SK-N-SH treated with all-trans-retinoic acid at 6 μM for 48 hours (cell line): ENCODE measurements around the gene REPIN1.
A peak's percentile ranks its signal among the peaks of the same experiment; 100 is the strongest.

Source experiments
- ATAC-seq: fragments of 200-7000 bp; cut with Tn5 transposase; 3 replicates; pipeline ENCODE4 v1.9.1; 2020; ENCODE audit warnings: mild to moderate bottlenecking, moderate library complexity
- CREB5 ChIP-seq: fragments of 250-450 bp; sonication (Bioruptor Pico); IDR thresholded peaks from 2 replicates; pipeline ENCODE4 v1.5.1; 2020; ENCODE audit warnings: low read depth, mild to moderate bottlenecking, moderate library complexity
- CSDC2 ChIP-seq: fragments of 250-450 bp; sonication (Bioruptor Pico); IDR thresholded peaks from 2 replicates; pipeline ENCODE4 v1.5.0; 2020; ENCODE audit warnings: mild to moderate bottlenecking, moderate library complexity
- GLIS3 ChIP-seq: fragments of 250-450 bp; sonication (Bioruptor Pico); IDR thresholded peaks from 2 replicates; pipeline ENCODE4 v1.5.0; 2020; ENCODE audit warnings: mild to moderate bottlenecking, moderate library complexity
- ISL1 ChIP-seq: fragments of 250-450 bp; sonication (Bioruptor Pico); IDR thresholded peaks from 2 replicates; pipeline ENCODE4 v2.1.2; 2022; ENCODE audit warnings: mild to moderate bottlenecking, moderate library complexity
- OSR1 ChIP-seq: fragments of 250-450 bp; sonication (Bioruptor Pico); IDR thresholded peaks from 2 replicates; pipeline ENCODE4 v1.8.0; 2022; ENCODE audit warnings: moderate library complexity, mild to moderate bottlenecking, inconsistent platforms
- PATZ1 ChIP-seq: fragments of 250-450 bp; sonication (Bioruptor Pico); IDR thresholded peaks from 2 replicates; pipeline ENCODE4 v1.8.0; 2020; ENCODE audit warnings: mild to moderate bottlenecking, moderate library complexity, borderline replicate concordance
- RARB ChIP-seq: fragments of 250-450 bp; sonication (Bioruptor Pico); IDR thresholded peaks from 2 replicates; pipeline ENCODE4 v1.8.0; 2021; ENCODE audit warnings: mild to moderate bottlenecking, moderate library complexity
- TSHZ2 ChIP-seq: fragments of 250-450 bp; sonication (Bioruptor Pico); IDR thresholded peaks from 2 replicates; pipeline ENCODE4 v1.5.0; 2020; ENCODE audit warnings: mild to moderate bottlenecking, moderate library complexity
- ZFP3 ChIP-seq: fragments of 250-450 bp; sonication (Bioruptor Pico); IDR thresholded peaks from 2 replicates; pipeline ENCODE4 v1.5.0; 2020; ENCODE audit warnings: mild to moderate bottlenecking, moderate library complexity
- ZFP30 ChIP-seq: fragments of 450-650 bp; formaldehyde crosslinking; IDR thresholded peaks from 2 replicates; pipeline ENCODE4 v1.5.0; 2022; ENCODE audit warnings: mild to moderate bottlenecking, moderate library complexity
- ZNF565 ChIP-seq: fragments of 450-650 bp; formaldehyde crosslinking; conservative IDR thresholded peaks from 2 replicates; pipeline ENCODE4 v1.5.0; 2020; ENCODE audit warnings: low read depth, mild to moderate bottlenecking, moderate library complexity
- ZNF70 ChIP-seq: fragments of 450-650 bp; formaldehyde crosslinking; IDR thresholded peaks from 2 replicates; pipeline ENCODE4 v1.5.0; 2020; ENCODE audit warnings: mild to moderate bottlenecking, moderate library complexity
- ZNF8 ChIP-seq: fragments of 450-650 bp; formaldehyde crosslinking; IDR thresholded peaks from 2 replicates; pipeline ENCODE4 v1.5.0; 2020; ENCODE audit warnings: mild to moderate bottlenecking, moderate library complexity
- TF ChIP-seq, protein P1 (sequence below): fragments of 250-450 bp; sonication (Bioruptor Pico); IDR thresholded peaks from 2 replicates; pipeline ENCODE4 v1.8.0; 2021; ENCODE audit warnings: low read depth, mild to moderate bottlenecking, moderate library complexity, borderline replicate concordance

REPIN1 gene

GRCh38 chr7:150322833-150323681 lies 45.6 kb upstream of the REPIN1 start, which contains the start of the genes ACTR3C and LRRC61:
ACTR3C (minus strand) TSS chr7:150323545; CDS start chr7:150295296, 28,249 bp downstream.
LRRC61 (plus strand) TSS chr7:150323355; CDS start chr7:150336862, 13,507 bp downstream.
- TF ChIP-seq OSR1 (CRISPR knock-in tag) (no peak), TSHZ2 (CRISPR knock-in tag) (0 out of 2 replicates have a peak, but pooled peaks have one; percentile 34), ZNF565 (CRISPR knock-in tag) (no peak), ISL1 (CRISPR knock-in tag) (peak; percentile 16; the same call in 1 of the 2 replicates), ZNF70 (CRISPR knock-in tag) (0 out of 2 replicates have a peak, but pooled peaks have one; percentile 5)
- TF ChIP-seq, protein P1, sequence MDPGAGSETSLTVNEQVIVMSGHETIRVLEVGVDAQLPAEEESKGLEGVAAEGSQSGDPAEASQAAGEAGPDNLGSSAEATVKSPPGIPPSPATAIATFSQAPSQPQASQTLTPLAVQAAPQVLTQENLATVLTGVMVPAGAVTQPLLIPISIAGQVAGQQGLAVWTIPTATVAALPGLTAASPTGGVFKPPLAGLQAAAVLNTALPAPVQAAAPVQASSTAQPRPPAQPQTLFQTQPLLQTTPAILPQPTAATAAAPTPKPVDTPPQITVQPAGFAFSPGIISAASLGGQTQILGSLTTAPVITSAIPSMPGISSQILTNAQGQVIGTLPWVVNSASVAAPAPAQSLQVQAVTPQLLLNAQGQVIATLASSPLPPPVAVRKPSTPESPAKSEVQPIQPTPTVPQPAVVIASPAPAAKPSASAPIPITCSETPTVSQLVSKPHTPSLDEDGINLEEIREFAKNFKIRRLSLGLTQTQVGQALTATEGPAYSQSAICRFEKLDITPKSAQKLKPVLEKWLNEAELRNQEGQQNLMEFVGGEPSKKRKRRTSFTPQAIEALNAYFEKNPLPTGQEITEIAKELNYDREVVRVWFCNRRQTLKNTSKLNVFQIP (CRISPR knock-in tag): no peak
- ATAC-seq: peak; percentile 68

GRCh38 chr7:150323682-150324372 lies 44.8 kb upstream of the REPIN1 start:
- TF ChIP-seq OSR1 (CRISPR knock-in tag) (no peak), CSDC2 (no peak), PATZ1 (CRISPR knock-in tag) (no peak), RARB (no peak), CREB5 (no peak), GLIS3 (CRISPR knock-in tag) (no peak)
- ATAC-seq: peak; percentile 67

DNA sequence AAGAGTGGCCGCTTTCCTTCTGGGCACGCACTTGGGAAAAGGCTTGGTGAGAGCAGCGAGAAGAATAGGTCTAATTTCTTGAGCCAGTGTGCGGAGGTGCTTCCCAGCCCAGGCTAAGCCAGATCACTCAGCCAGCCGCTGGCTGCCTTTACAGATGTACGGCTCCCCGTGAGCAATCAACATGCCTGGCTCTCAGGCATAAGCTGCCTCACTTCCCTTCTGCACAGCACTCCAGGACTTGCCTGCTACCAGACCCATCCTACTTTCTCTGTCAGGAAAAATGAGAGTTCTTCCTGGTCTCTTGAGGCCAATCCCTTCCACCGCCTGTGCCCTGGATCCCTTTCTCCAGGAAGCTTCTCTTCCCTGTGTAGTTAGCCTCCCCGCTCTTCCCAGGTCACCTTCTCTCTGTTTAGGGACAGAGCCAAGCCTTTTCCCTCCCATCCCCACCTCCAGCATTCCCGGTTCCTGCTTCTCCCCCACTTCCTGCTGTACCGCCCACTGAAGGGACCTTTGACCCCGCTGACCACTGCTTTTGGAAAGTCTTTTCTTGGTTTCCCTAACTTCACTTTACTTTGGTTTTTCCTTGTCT lies 44.2 kb upstream of the REPIN1 start:
- no peak for TF ChIP-seq TSHZ2 (CRISPR knock-in tag)
- no peak for TF ChIP-seq ZNF70 (CRISPR knock-in tag)
- TF ChIP-seq ZFP30 (CRISPR knock-in tag): no peak
- TF ChIP-seq ZFP3 (CRISPR knock-in tag): no peak
- TF ChIP-seq RARB: no peak
- TF ChIP-seq ZNF8 (CRISPR knock-in tag): no peak
- TF ChIP-seq ISL1 (CRISPR knock-in tag): no peak
- no peak for TF ChIP-seq PATZ1 (CRISPR knock-in tag)
- no peak for TF ChIP-seq GLIS3 (CRISPR knock-in tag)
- TF ChIP-seq, protein P1 (CRISPR knock-in tag): no peak
- peak; percentile 15; the same call in 2 of the 3 replicates for ATAC-seq
